B cell (primary cell): ENCODE results near the gene FOXE1. TPM values are rescaled to one million over a fixed set of nuclear protein-coding genes. Genes with fewer than 3 reads are reported as not detected.
A peak's percentile ranks its signal among the peaks of the same experiment; 100 is the strongest.

Source experiments
- ATAC-seq: fragments of 200-7000 bp; cut with Tn5 transposase; one replicate; pipeline ENCODE4 v1.10.0; 2021; ENCODE audit warnings: low read depth, mild to moderate bottlenecking, moderate number of reproducible peaks, moderate library complexity
- CTCF ChIA-PET: fragments of 350-600 bp; sonication (Branson Sonifier 250); formaldehyde crosslinking; loops from one replicate; lab custom pipeline; 2021; ENCODE audit warnings: antibody characterized with exemption, inconsistent platforms; lab: Charles Lee
- POLR2A ChIA-PET: fragments of 350-600 bp; sonication (Branson Sonifier 250); formaldehyde crosslinking; loops from one replicate; lab custom pipeline; 2021; ENCODE audit warnings: antibody characterized with exemption; lab: Charles Lee
- DNase-seq: peaks from one replicate; pipeline ENCODE4 v3.0.0; 2013
- H2AFZ ChIP-seq: 2 replicates; pipeline ENCODE4 v1.6.1; 2012; ENCODE audit warnings: mild to moderate bottlenecking, low read depth, low read length; ENCODE audit not compliant: insufficient read depth, poor library complexity, severe bottlenecking
- H3K27ac ChIP-seq, 2 donors: 1 replicate in 1 of 2; 2 replicates in 1 of 2; pipeline ENCODE4 v1.5.1; 2012 to 2013; ENCODE audit warnings: low read length in 2 of 2, mild to moderate bottlenecking in 2 of 2, moderate library complexity in 1 of 2
- H3K27me3 ChIP-seq, 4 experiments: fragments of 200-600 bp in 1 of 4; sonication (generic) in 1 of 4; replicated peaks in 1 of 4; 1 replicate in 2 of 4; 2 replicates in 2 of 4; pipeline versions ENCODE4 v1.6.1 to v1.7.0; 2013 to 2016; ENCODE audit warnings: low read length in 3 of 4, mild to moderate bottlenecking in 2 of 4, mixed read lengths in 1 of 4, moderate library complexity in 1 of 4; ENCODE audit not compliant: insufficient read depth in 4 of 4, control insufficient read depth in 3 of 4; ENCODE audit errors: control extremely low read depth in 1 of 4
- H3K36me3 ChIP-seq, 2 experiments: replicated peaks in 1 of 2; 1 replicate in 1 of 2; 2 replicates in 1 of 2; pipeline versions ENCODE4 v1.6.1 to v1.7.1; 2013; ENCODE audit warnings: low read length in 1 of 2; ENCODE audit not compliant: insufficient read depth in 2 of 2, control insufficient read depth in 1 of 2; ENCODE audit errors: control extremely low read depth in 1 of 2, extremely low read depth in 1 of 2
- H3K4me1 ChIP-seq, 2 donors: fragments of 200-600 bp in 1 of 2; sonication (generic) in 1 of 2; 1 replicate in 1 of 2; 2 replicates in 1 of 2; pipeline versions ENCODE4 v1.5.1 to v1.6.1; 2013 to 2017; ENCODE audit warnings: low read length in 2 of 2; ENCODE audit not compliant: control insufficient read depth in 2 of 2, insufficient read depth in 2 of 2
- H3K4me2 ChIP-seq: replicated peaks from 2 replicates; pipeline ENCODE3; 2012; ENCODE audit warnings: mild to moderate bottlenecking, low read depth, low read length; ENCODE audit not compliant: poor library complexity, severe bottlenecking
- H3K4me3 ChIP-seq, 5 experiments: fragments of 200-600 bp in 1 of 5; sonication (generic) in 1 of 5; 1 replicate in 3 of 5; 2 replicates in 2 of 5; pipeline versions ENCODE4 v1.5.1 to v1.7.0; 2011 to 2016; ENCODE audit warnings: low read length in 4 of 5, mild to moderate bottlenecking in 4 of 5, low read depth in 2 of 5, control low read depth in 1 of 5, moderate library complexity in 1 of 5; ENCODE audit not compliant: insufficient read depth in 1 of 5; ENCODE audit errors: control extremely low read depth in 1 of 5, extremely low read depth in 1 of 5
- H3K79me2 ChIP-seq: fragments of 200-600 bp; sonication (generic); one replicate; pipeline ENCODE4 v1.6.0; 2016; ENCODE audit warnings: low read length; ENCODE audit not compliant: control insufficient read depth, insufficient read depth
- H3K9ac ChIP-seq: fragments of 200-600 bp; sonication (generic); 2 replicates; pipeline ENCODE4 v1.6.1; 2017; ENCODE audit warnings: mild to moderate bottlenecking, low read length, moderate library complexity
- H3K9me3 ChIP-seq, 3 donors: one replicate each; pipeline versions ENCODE4 v1.6.1 to v1.7.1; 2013; ENCODE audit warnings: low read length in 2 of 3; ENCODE audit not compliant: control insufficient read depth in 2 of 3, insufficient read depth in 1 of 3; ENCODE audit errors: control extremely low read depth in 1 of 3
- H4K20me1 ChIP-seq: 2 replicates; pipeline ENCODE4 v1.6.0; 2012; ENCODE audit warnings: mild to moderate bottlenecking, low read length; ENCODE audit not compliant: insufficient read depth, control insufficient read depth, poor library complexity, severe bottlenecking
- H3K27ac Mint-ChIP-seq: one replicate; pipeline ENCODE4 v1.8.0; 2021; ENCODE audit warnings: mixed read lengths
- H3K27me3 Mint-ChIP-seq: one replicate; pipeline ENCODE4 v1.8.0; 2021; ENCODE audit warnings: mixed read lengths
- H3K4me1 Mint-ChIP-seq: one replicate; pipeline ENCODE4 v1.8.0; 2021; ENCODE audit warnings: mixed read lengths
- H3K4me3 Mint-ChIP-seq: one replicate; pipeline ENCODE4 v1.8.0; 2021; ENCODE audit warnings: mixed read lengths
- H3K9me3 Mint-ChIP-seq: one replicate; pipeline ENCODE4 v1.8.0; 2022; ENCODE audit warnings: mixed read lengths; ENCODE audit not compliant: insufficient read depth
- EZH2 ChIP-seq: IDR thresholded peaks from 2 replicates; pipeline ENCODE4 v1.6.1; 2012; ENCODE audit warnings: borderline replicate concordance, low read depth, mild to moderate bottlenecking, moderate library complexity, low read length; ENCODE audit not compliant: insufficient read depth, poor library complexity, severe bottlenecking
- WGBS: methylation state at CpG from one replicate; pipeline ENCODE4 v1.1.5; 2013; ENCODE audit warnings: missing lambda C conversion rate; ENCODE audit not compliant: insufficient coverage; 5-methylcytosine and 5-hydroxymethylcytosine counted together
- intact Hi-C: fragments of 100-400 bp; cut with micrococcal nuclease; formaldehyde crosslinking; loops from one replicate; pipeline ENCODE4 v1.10.0; 2022
- polyA plus RNA-seq: library from polyadenylated mRNA; depleted of rRNA; stranded (reverse); fragments of >200 nt; gene quantifications from 2 replicates; pipeline ENCODE4 v1.2.3, GENCODE V29; 2012
- total RNA-seq, 2 donors: library from RNA; stranded (reverse); fragments of 120-200 nt in 1 of 2; gene quantifications; 1 replicate in 1 of 2; 2 replicates in 1 of 2; pipeline versions ENCODE4 v1.2.3 to v1.2.4, GENCODE V29; 2013 to 2022
- TF ChIP-seq, protein P1 (sequence below): fragments of 200-600 bp; IDR thresholded peaks from one replicate; pipeline ENCODE4 v1.8.0; 2022; ENCODE audit warnings: antibody characterized with exemption, mild to moderate bottlenecking

FOXE1 gene
- total and polyA plus RNA-seq, 2 donors (not counting 1 experiment from before 2014, with no cell fraction given): not detected

DNA sequence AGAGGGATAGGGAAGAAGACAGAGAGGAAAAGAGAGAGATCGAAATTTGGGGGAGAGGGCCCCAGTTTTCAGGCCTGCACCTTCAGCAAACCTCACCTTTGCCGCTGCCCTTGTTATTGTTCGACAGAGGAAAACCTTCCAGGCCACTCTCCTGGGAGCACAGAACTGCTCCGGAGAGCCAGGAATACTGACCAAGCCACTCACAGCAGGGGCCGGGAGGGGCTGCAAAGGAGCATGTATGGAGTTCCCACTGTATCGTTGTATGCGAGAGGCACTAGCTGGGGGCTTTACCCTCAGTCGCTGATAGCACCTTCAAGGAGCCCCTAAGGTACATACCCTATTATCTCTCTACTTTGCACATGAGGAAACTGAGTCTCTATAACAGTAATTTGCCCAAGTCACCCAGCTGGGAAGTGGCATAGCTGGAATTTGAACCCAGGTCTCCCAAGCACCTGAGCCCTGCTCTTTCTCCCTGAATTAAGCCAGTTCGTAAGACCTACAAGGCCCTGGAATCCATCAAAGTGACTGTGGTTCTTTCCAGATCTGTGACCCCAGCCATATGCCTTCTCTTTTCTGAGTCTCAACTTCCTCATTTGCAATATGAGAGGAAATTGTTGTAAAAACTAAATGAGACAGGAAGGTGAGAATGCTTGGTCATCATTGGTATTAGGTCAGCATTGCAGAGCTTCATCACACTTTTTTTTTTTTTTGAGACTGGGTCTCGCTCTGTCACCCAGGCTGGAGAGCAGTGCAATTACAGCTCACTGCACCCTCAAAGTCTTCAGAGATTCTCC, 21.0 kb upstream of the FOXE1 start:
- H3K4me1 Mint-ChIP-seq: peaks cover 11% of the 10 kb centered on the region
- POLR2A ChIA-PET: no interaction called here

DNA sequence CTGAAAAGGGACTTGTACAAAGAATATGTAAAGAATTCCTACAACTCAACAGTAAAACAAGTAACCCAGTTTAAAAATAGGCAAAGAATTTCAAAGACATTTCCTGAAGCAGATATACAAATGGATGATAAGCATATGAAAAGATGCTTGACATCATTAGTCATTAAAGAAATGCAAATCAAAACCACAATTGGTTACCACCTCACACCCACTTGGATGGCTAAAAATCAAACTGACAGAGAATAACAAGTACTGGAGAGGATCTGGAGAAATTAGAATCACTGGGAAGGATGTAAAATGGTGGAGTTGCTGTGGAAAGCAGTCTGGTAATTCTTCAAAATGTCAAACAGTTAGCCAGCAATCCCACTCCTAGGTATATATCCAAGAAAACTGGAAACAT, 12.5 kb upstream of the FOXE1 start:
- no peak for DNase-seq
- Mint-ChIP-seq H3K27ac (no peak overlapping the region), H3K9me3 (peaks cover 4% of the 10 kb centered on the region), H3K4me3 (no peak overlapping the region), H3K4me1 (no peaks in the 10 kb centered on the region), H3K27me3 (peaks cover 53% of the 10 kb centered on the region)
- no peaks in the 10 kb centered on the region for H3K9me3 ChIP-seq
- H3K4me3 ChIP-seq: no peak overlapping the region
- ATAC-seq: no peak
- ChIA-PET CTCF (no interaction called here), POLR2A (no interaction called here)
- no peaks in the 10 kb centered on the region for H4K20me1 ChIP-seq
- TF ChIP-seq, protein P1, sequence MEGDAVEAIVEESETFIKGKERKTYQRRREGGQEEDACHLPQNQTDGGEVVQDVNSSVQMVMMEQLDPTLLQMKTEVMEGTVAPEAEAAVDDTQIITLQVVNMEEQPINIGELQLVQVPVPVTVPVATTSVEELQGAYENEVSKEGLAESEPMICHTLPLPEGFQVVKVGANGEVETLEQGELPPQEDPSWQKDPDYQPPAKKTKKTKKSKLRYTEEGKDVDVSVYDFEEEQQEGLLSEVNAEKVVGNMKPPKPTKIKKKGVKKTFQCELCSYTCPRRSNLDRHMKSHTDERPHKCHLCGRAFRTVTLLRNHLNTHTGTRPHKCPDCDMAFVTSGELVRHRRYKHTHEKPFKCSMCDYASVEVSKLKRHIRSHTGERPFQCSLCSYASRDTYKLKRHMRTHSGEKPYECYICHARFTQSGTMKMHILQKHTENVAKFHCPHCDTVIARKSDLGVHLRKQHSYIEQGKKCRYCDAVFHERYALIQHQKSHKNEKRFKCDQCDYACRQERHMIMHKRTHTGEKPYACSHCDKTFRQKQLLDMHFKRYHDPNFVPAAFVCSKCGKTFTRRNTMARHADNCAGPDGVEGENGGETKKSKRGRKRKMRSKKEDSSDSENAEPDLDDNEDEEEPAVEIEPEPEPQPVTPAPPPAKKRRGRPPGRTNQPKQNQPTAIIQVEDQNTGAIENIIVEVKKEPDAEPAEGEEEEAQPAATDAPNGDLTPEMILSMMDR: no peak
- TF ChIP-seq EZH2: no peak
- H3K4me2 ChIP-seq: no peak overlapping the region
- H3K36me3 ChIP-seq: no peaks in the 10 kb centered on the region
- H2AFZ ChIP-seq: no peak overlapping the region
- peaks cover 0 to 34% (median 17%) of the 10 kb centered on the region in 4 experiments for H3K27me3 ChIP-seq
- intact Hi-C loops: no loop called here
- no peaks in the 10 kb centered on the region for H3K79me2 ChIP-seq
- H3K4me1 ChIP-seq: no peaks in the 10 kb centered on the region
- no peak overlapping the region for H3K27ac ChIP-seq
- no peak overlapping the region for H3K9ac ChIP-seq

More for the DNA sequence above, 21.0 kb upstream of the FOXE1 start:
- Mint-ChIP-seq H3K27ac (no peak overlapping the region), H3K27me3 (peaks cover 25% of the 10 kb centered on the region), H3K4me3 (no peak overlapping the region), H3K9me3 (peaks cover 4% of the 10 kb centered on the region)
- Histone ChIP-seq H3K4me1 (peaks cover 9 to 10% of the 10 kb centered on the region in 2 donors), H3K4me3 (no peak overlapping the region), H4K20me1 (no peaks in the 10 kb centered on the region), H2AFZ (no peak overlapping the region), H3K4me2 (peak overlapping the region; percentile 5), H3K9ac (no peak overlapping the region), H3K36me3 (no peaks in the 10 kb centered on the region), H3K79me2 (no peaks in the 10 kb centered on the region), H3K9me3 (peaks cover 0 to 6% (median 0%) of the 10 kb centered on the region in 3 donors), H3K27ac (no peak overlapping the region), H3K27me3 (peaks cover 0 to 10% (median 0%) of the 10 kb centered on the region in 4 experiments)
- peak; percentile 10 for ATAC-seq
- TF ChIP-seq, protein P1: no peak
- TF ChIP-seq EZH2: no peak
- intact Hi-C loops: loop anchor here (1.0 kb wide), 1 partner anchor 22 kb away; no protein-coding TSS in a partner anchor
- 46% methylated on average over 8 of the region's 10 CpGs for WGBS
- CTCF ChIA-PET: no interaction called here
- DNase-seq: peak; percentile 39
